Measurements from ENCODE around the gene S100A7A.

GRCh38 chr1:153387785-153388184 lies 28.5 kb upstream of the S100A7A start:
- no peak for TF ChIP-seq POLR2A (IDR thresholded peaks at IDR 0.05)
- TF ChIP-seq, protein P1, sequence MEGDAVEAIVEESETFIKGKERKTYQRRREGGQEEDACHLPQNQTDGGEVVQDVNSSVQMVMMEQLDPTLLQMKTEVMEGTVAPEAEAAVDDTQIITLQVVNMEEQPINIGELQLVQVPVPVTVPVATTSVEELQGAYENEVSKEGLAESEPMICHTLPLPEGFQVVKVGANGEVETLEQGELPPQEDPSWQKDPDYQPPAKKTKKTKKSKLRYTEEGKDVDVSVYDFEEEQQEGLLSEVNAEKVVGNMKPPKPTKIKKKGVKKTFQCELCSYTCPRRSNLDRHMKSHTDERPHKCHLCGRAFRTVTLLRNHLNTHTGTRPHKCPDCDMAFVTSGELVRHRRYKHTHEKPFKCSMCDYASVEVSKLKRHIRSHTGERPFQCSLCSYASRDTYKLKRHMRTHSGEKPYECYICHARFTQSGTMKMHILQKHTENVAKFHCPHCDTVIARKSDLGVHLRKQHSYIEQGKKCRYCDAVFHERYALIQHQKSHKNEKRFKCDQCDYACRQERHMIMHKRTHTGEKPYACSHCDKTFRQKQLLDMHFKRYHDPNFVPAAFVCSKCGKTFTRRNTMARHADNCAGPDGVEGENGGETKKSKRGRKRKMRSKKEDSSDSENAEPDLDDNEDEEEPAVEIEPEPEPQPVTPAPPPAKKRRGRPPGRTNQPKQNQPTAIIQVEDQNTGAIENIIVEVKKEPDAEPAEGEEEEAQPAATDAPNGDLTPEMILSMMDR (IDR thresholded peaks at IDR 0.05): no peak
